ENCODE results near the gene CHCHD1.
"Not testable (repeated sequence)": the region's sequence is repeated elsewhere in the genome, so short reads cannot be mapped to it uniquely, and the experiment has no call there.

Gene CHCHD1

GRCh38 chr10:73771722-73772280 is 10.0 kb upstream of the CHCHD1 start:
- DNase-seq, result no peak

DNA sequence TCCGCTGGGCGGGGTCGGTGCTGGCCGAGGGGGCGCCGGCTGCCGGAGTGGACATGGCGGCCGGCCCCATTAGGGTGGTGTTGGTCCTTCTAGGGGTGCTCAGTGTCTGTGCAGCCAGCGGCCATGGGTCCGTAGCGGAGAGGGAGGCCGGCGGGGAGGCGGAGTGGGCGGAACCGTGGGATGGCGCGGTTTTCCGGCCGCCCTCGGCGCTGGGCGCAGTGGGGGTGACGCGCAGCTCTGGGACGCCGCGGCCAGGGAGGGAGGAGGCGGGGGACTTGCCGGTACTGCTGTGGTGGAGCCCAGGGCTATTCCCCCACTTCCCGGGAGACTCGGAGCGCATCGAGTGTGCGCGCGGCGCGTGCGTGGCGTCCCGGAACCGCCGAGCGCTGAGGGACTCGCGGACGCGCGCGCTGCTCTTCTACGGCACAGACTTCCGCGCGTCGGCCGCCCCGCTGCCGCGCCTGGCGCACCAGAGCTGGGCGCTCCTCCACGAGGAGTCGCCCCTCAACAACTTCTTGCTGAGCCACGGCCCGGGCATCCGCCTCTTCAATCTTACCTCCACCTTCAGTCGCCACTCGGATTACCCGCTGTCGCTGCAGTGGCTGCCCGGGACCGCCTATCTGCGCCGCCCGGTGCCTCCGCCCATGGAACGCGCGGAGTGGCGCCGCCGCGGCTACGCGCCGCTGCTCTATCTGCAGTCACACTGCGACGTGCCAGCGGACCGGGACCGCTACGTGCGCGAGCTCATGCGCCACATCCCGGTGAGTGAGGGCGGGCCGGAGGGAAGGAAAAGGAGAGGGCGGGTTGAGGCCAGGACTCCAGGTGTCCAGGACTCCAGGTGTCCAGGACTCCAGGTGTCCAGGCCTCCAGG is 9.3 kb upstream of the CHCHD1 start:
- DNase-seq, result peak; percentile 35

DNA sequence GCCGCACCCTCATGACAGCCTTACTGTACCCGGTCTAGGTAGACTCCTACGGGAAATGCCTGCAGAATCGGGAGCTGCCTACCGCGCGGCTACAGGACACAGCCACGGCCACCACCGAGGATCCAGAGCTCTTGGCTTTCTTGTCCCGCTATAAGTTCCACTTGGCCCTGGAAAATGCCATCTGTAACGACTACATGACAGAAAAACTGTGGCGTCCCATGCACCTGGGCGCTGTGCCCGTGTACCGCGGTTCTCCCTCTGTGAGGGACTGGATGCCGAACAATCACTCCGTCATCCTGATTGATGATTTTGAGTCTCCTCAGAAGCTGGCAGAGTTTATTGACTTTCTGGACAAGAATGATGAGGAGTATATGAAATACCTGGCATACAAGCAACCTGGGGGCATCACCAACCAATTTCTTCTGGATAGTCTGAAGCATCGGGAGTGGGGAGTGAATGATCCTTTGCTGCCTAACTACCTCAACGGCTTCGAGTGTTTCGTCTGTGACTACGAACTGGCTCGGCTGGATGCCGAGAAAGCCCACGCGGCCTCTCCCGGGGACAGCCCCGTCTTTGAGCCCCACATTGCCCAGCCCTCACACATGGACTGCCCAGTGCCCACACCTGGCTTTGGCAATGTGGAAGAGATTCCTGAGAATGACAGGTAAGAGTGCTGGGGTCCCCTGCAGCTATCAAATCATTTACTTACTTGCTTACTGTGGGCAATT is 8.5 kb upstream of the CHCHD1 start:
- DNase-seq, result no peak

- no peak for DNase-seq
These were observed 7.2 kb upstream of the CHCHD1 start for GRCh38 chr10:73774637-73775036.

DNA sequence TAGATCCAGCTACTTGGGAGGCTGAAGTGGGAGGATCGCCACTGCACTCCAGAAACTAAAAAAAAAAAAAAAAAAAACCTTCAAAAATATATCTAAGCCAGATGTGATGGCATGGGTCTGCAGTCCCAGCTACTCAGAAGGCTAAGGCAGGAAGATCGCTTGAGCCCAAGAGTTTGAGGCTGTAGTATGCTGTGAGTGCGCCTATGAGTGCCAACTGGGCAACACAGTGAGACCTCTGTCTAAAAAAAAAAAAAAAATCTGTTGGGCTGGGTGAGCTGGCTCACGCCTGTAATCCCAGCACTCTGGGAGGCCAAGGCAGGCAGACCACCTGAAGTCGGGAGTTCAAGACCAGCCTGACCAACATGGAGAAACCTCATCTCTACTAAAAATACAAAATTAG is 2.8 kb upstream of the CHCHD1 start:
- DNase-seq, result no peak

GRCh38 chr10:73779539-73780197 is 2.2 kb upstream of the CHCHD1 start:
- DNase-seq, result no peak

DNA sequence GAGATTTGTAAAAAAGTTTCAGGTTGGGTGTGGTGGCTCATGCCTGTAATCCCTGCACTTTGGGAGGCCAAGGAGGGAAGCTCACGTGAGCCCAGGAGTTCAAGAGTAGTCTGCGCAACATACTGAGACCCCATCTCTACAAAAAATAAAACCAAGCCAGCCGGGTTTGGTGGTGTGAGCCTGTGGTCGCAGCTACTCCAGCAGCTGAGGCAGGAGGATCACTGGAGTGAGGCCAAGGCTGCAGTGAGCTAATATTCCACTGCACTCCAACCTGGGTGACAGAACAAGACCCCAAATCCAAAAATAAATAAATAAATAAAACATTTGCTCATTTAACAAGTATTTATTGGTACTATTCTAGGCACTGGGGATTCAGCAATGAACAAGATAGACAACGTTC is 1.5 kb upstream of the CHCHD1 start:
- no peak for DNase-seq

GRCh38 chr10:73780966-73781365 is 882 bp upstream of the CHCHD1 start:
- DNase-seq, result no peak

DNA sequence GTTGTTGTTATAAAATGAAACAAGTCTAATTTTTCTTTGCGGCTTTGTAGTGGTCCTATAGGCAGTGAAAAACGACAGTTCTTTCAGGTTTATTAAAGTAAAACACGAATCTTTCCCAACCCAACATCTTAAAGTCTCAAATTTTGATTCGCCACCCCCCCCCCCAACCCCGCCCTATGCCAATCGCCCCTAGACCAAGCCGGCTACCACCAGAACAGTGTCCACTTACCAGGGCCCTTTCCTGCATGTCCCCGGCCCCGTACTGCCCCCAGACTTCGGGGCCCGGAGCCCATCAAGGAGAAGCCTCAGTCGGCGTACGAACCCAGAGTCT is 335 bp upstream of the CHCHD1 start:
- no peak for DNase-seq

GRCh38 chr10:73782749-73783085 is 869 bp downstream of the CHCHD1 start:
- no peak for DNase-seq

DNA sequence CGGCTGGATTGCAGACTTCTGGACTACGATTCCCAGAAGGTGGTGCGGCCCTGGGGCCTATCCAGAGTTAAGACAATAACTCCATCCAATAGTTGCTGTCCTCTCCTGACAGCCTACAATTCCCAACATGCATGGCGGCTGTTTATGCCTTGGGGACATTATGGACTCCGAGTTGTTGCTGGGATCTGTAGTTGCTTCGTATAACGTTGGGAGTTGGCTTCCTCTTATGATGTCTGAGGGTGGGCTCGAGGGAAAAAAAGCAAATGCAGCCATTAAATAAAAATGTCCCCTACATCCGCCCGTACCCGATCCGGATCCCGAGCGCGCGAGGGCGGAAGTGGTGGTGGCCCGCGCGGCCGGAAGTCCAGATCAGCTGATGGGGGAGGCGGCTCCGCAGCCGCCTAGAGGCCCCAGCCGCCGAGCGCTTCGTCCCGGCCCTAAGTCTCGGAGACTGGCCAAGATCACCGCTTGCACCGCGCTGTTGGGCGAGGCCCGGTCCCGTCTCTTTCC is 3.4 kb downstream of the CHCHD1 start, which contains the start of gene ZSWIM8:
TSS of gene ZSWIM8 (plus strand) at position 396 of the 510 bp plus-strand sequence. CDS start 273 bp downstream, outside the sequence.
- peak; percentile 90 for DNase-seq

GRCh38 chr10:73785721-73786511 is 4.1 kb downstream of the CHCHD1 start:
- no peak for DNase-seq

- no peak for DNase-seq
These were observed 4.7 kb downstream of the CHCHD1 start for GRCh38 chr10:73786512-73786885.

GRCh38 chr10:73787031-73787800 is 5.4 kb downstream of the CHCHD1 start:
- not testable (repeated sequence) for DNase-seq

DNA sequence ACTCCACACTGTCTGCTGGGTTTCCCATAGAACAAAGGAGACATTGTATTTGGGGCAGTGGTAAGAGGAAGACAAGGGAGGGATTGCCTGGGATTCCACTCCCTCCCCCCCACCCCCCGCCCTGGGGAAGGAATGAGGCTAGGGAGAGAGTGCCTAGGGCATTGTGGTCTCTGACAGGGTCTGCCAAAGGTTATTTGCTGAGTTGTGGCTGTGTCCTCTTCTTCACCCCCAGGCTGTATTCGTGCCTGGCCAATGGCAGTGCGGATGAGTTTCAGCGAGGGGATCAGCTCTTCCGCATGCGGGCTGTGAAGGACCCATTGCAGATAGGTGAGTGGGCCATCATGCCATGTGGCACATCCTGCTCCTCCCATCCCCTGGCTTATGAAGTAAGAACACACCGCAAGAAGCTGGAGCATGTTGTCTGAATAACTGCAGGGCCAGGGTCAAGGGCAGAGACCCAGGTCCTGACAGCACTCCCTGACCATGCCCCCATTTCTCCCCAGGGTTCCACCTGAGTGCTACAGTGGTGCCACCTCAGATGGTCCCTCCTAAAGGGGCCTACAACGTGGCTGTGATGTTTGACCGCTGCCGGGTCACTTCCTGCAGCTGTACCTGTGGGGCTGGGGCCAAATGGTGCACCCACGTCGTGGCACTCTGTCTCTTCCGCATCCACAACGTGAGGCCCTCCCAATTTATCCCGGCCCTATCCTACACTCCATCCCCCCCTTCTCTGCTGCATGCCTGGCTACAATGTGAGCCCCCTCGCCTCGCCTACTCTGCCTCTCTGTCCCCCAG is 7.2 kb downstream of the CHCHD1 start:
- no peak for DNase-seq

DNA sequence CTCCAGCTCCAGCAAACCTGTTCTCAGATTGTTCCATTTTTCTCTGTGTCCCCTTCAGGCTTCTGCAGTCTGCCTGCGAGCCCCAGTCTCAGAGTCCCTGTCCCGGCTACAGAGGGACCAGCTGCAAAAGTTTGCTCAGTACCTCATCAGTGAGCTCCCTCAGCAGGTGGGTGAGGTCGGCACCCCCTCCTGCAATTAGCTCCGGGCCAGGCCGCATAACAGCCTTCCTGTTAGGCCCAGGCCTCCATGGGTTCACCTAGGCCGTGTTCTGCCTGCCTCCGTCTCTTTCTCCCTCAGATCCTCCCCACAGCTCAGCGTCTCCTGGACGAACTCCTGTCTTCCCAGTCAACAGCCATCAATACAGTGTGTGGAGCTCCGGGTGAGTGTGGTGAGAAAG is 7.8 kb downstream of the CHCHD1 start:
- DNase-seq, result no peak

DNA sequence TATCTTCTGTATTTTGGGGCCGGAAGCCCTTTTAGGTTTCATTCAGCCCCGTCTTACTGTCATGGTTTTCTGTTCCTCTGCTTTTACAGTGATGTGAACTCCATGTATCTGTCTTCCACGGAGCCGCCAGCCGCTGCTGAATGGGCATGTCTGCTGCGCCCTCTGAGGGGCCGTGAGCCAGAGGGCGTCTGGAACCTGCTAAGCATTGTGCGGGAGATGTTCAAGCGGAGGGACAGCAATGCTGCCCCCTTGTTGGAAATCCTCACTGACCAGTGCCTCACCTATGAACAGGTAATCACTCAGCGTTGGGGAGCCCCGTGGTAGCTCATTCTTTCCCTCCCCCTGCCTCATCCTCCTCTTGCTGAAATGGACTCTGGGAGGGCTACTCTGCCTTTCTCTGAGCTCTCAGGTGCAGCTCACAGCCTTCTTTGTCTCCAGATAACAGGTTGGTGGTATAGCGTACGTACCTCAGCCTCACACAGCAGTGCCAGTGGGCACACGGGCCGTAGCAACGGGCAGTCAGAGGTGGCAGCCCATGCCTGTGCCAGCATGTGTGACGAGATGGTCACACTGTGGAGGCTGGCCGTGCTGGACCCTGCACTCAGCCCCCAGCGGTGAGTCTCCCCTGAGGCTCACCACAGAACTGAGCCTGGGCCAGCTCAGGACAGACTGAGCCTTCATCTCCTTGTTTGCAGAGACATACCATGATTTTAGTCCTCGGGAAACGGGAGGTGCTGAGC is 9.2 kb downstream of the CHCHD1 start:
- DNase-seq, result no peak

DNA sequence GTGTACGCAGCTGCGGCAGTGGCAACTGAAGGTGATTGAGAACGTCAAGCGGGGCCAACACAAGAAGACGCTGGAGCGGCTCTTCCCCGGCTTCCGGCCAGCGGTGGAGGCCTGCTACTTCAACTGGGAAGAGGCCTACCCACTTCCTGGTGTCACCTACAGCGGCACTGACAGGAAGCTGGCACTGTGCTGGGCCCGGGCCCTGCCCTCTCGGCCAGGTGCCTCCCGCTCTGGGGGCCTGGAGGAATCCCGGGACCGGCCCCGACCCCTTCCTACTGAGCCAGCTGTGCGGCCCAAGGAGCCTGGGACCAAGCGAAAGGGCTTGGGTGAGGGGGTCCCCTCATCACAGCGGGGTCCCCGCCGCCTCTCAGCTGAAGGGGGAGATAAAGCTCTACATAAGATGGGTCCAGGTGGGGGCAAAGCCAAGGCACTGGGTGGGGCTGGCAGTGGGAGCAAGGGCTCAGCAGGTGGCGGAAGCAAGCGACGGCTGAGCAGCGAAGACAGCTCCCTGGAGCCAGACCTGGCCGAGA is 10.1 kb downstream of the CHCHD1 start:
- DNase-seq, result no peak

GRCh38 chr10:73793456-73793855 is 11.6 kb downstream of the CHCHD1 start:
- no peak for DNase-seq

DNA sequence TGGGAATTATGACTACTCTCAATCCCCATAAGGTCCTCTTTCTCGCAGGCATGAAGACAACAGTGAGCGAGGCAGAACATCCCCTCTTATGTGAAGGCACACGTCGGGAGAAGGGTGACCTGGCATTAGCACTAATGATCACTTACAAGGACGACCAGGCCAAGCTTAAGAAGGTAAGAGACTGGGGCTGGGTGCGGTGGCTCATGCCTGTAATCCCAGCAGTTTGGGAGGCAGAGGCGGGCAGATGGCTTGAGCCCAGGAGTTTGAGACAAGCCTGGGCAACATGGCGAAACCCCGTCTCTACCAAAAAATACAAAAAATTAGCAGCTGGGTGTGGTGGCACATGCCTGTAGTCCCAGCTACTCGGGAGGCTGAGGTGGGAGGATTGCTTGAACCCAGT is 13.6 kb downstream of the CHCHD1 start:
- not testable (repeated sequence) for DNase-seq
